ENCODE results near the gene SULT1C4.

SULT1C4 gene

GRCh38 chr2:108414945-108415344 is 37.2 kb downstream of the SULT1C4 start:
- Histone ChIP-seq H3K4me1 (ENCODE audit: insufficient read depth, low read length) (no peaks in the 10 kb centered on the region), H3K36me3 (ENCODE audit: insufficient read depth, low read length) (no peaks in the 10 kb centered on the region), H3K27me3 (ENCODE audit: insufficient read depth, low read length, poor library complexity) (peaks cover 8% of the 10 kb centered on the region), H3K79me2 (ENCODE audit: insufficient read depth, low read length) (no peaks in the 10 kb centered on the region), H3K9me3 (ENCODE audit: insufficient read depth, low read length, severe bottlenecking) (no peaks in the 10 kb centered on the region), H4K20me1 (ENCODE audit: insufficient read depth, low read length) (no peaks in the 10 kb centered on the region), H3K4me2 (ENCODE audit: insufficient read depth, low read length) (no peak overlapping the region), H3K9ac (ENCODE audit: low read depth, low read length) (no peak overlapping the region), H3K4me3 (ENCODE audit: low read depth in 1 of 2, low read length in 2 of 2) (no peak overlapping the region), H3K27ac (ENCODE audit: low read length) (no peak overlapping the region), H2AFZ (ENCODE audit: low read depth, low read length) (no peak overlapping the region)
- DNase-seq (no peak), ATAC-seq (ENCODE audit: insufficient read depth, low read depth) (no peak)
- TF ChIP-seq, protein P1, sequence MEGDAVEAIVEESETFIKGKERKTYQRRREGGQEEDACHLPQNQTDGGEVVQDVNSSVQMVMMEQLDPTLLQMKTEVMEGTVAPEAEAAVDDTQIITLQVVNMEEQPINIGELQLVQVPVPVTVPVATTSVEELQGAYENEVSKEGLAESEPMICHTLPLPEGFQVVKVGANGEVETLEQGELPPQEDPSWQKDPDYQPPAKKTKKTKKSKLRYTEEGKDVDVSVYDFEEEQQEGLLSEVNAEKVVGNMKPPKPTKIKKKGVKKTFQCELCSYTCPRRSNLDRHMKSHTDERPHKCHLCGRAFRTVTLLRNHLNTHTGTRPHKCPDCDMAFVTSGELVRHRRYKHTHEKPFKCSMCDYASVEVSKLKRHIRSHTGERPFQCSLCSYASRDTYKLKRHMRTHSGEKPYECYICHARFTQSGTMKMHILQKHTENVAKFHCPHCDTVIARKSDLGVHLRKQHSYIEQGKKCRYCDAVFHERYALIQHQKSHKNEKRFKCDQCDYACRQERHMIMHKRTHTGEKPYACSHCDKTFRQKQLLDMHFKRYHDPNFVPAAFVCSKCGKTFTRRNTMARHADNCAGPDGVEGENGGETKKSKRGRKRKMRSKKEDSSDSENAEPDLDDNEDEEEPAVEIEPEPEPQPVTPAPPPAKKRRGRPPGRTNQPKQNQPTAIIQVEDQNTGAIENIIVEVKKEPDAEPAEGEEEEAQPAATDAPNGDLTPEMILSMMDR (IDR thresholded peaks at IDR 0.05; ENCODE audit: borderline replicate concordance, extremely low read depth, low read length, poor library complexity, severe bottlenecking): no peak
- no peak for TF ChIP-seq EZH2 (IDR thresholded peaks at IDR 0.05; ENCODE audit: borderline replicate concordance, low read depth, low read length, severe bottlenecking)

GRCh38 chr2:108417254-108417653 is 39.5 kb downstream of the SULT1C4 start:
- Histone ChIP-seq H3K36me3 (ENCODE audit: insufficient read depth, low read length) (no peaks in the 10 kb centered on the region), H3K9me3 (ENCODE audit: insufficient read depth, low read length, severe bottlenecking) (no peaks in the 10 kb centered on the region), H2AFZ (ENCODE audit: low read depth, low read length) (no peak overlapping the region), H3K4me2 (ENCODE audit: insufficient read depth, low read length) (no peak overlapping the region), H3K79me2 (ENCODE audit: insufficient read depth, low read length) (no peaks in the 10 kb centered on the region), H3K4me1 (ENCODE audit: insufficient read depth, low read length) (no peaks in the 10 kb centered on the region), H4K20me1 (ENCODE audit: insufficient read depth, low read length) (no peaks in the 10 kb centered on the region), H3K27me3 (ENCODE audit: insufficient read depth, low read length, poor library complexity) (peaks cover 8% of the 10 kb centered on the region), H3K4me3 (ENCODE audit: low read depth in 1 of 2, low read length in 2 of 2) (no peak overlapping the region), H3K9ac (ENCODE audit: low read depth, low read length) (no peak overlapping the region), H3K27ac (ENCODE audit: low read length) (no peak overlapping the region)
- ATAC-seq (ENCODE audit: insufficient read depth, low read depth): no peak
- no peak for TF ChIP-seq EZH2 (IDR thresholded peaks at IDR 0.05; ENCODE audit: borderline replicate concordance, low read depth, low read length, severe bottlenecking)
- TF ChIP-seq, protein P1 (IDR thresholded peaks at IDR 0.05; ENCODE audit: borderline replicate concordance, extremely low read depth, low read length, poor library complexity, severe bottlenecking): peak; percentile 19
- no peak for DNase-seq

DNA sequence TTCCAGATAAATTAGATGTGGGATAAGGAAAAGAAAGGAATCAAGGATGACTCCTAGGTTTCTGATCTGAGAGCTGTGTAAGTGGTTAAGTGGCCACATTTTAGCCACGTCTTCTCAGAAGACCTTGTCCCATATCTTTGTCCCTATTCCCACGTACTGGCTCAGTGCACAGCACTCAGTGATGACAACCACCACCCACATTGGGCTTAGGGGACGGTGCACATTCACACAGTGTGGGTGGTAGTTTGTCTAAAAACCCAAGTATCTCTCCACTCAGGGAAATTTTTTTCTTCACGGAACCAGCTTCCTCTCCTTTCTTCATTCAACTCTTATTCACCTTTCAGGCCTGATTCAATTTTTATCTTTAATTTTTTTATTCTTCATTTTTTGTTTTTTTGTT is 40.7 kb downstream of the SULT1C4 start:
- no peaks in the 10 kb centered on the region for H4K20me1 ChIP-seq (ENCODE audit: insufficient read depth, low read length)
- no peak for DNase-seq
- H3K9ac ChIP-seq (ENCODE audit: low read depth, low read length): no peak overlapping the region
- H3K36me3 ChIP-seq (ENCODE audit: insufficient read depth, low read length): no peaks in the 10 kb centered on the region
- H3K79me2 ChIP-seq (ENCODE audit: insufficient read depth, low read length): no peaks in the 10 kb centered on the region
- H3K4me1 ChIP-seq (ENCODE audit: insufficient read depth, low read length): no peaks in the 10 kb centered on the region
- no peak overlapping the region for H3K4me2 ChIP-seq (ENCODE audit: insufficient read depth, low read length)
- no peaks in the 10 kb centered on the region for H3K9me3 ChIP-seq (ENCODE audit: insufficient read depth, low read length, severe bottlenecking)
- H3K27ac ChIP-seq (ENCODE audit: low read length): no peak overlapping the region
- no peak overlapping the region for H3K4me3 ChIP-seq (ENCODE audit: low read depth in 1 of 2, low read length in 2 of 2)
- no peak for ATAC-seq (ENCODE audit: insufficient read depth, low read depth)
- peaks cover 8% of the 10 kb centered on the region for H3K27me3 ChIP-seq (ENCODE audit: insufficient read depth, low read length, poor library complexity)
- TF ChIP-seq, protein P1 (IDR thresholded peaks at IDR 0.05; ENCODE audit: borderline replicate concordance, extremely low read depth, low read length, poor library complexity, severe bottlenecking): no peak
- TF ChIP-seq EZH2 (IDR thresholded peaks at IDR 0.05; ENCODE audit: borderline replicate concordance, low read depth, low read length, severe bottlenecking): no peak
- H2AFZ ChIP-seq (ENCODE audit: low read depth, low read length): no peak overlapping the region

DNA sequence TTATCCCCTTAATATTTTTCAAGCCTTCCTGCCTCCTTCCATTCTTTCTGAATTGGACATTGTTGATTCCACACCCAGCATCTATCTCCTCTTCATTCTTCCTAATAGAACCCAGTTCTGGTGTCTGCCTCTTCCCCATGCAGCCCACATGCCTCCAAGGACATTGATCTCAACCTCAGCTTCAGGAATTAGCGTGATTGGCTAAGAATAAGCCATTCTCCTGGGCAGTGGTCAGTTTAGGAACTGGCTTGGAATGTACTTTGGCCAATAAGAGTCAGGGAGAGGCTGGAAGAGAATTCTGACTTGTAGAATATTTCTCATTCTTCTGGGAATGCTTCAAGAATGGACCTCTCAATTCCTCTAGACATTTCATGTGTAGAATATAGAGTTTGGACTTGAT is 45.3 kb downstream of the SULT1C4 start:
- Histone ChIP-seq H3K9ac (ENCODE audit: low read depth, low read length) (no peak overlapping the region), H4K20me1 (ENCODE audit: insufficient read depth, low read length) (no peaks in the 10 kb centered on the region), H3K4me3 (ENCODE audit: low read depth in 1 of 2, low read length in 2 of 2) (no peak overlapping the region), H3K4me1 (ENCODE audit: insufficient read depth, low read length) (no peaks in the 10 kb centered on the region), H3K27me3 (ENCODE audit: insufficient read depth, low read length, poor library complexity) (no peaks in the 10 kb centered on the region), H3K9me3 (ENCODE audit: insufficient read depth, low read length, severe bottlenecking) (no peaks in the 10 kb centered on the region), H3K36me3 (ENCODE audit: insufficient read depth, low read length) (no peaks in the 10 kb centered on the region), H3K79me2 (ENCODE audit: insufficient read depth, low read length) (no peaks in the 10 kb centered on the region), H3K4me2 (ENCODE audit: insufficient read depth, low read length) (no peak overlapping the region), H2AFZ (ENCODE audit: low read depth, low read length) (no peak overlapping the region), H3K27ac (ENCODE audit: low read length) (no peak overlapping the region)
- DNase-seq (no peak), ATAC-seq (ENCODE audit: insufficient read depth, low read depth) (no peak)
- TF ChIP-seq, protein P1 (IDR thresholded peaks at IDR 0.05; ENCODE audit: borderline replicate concordance, extremely low read depth, low read length, poor library complexity, severe bottlenecking): no peak
